Cortex of kidney (tissue), 1 donor: Measurements from ENCODE around the gene TTLL12.
"Not testable (repeated sequence)": the region's sequence is repeated elsewhere in the genome, so short reads cannot be mapped to it uniquely, and the experiment has no call there.

Experiments used
- DNase-seq: peaks from one replicate; lab custom pipeline; 2025; lab: John Stamatoyannopoulos, UW

TTLL12 gene

GRCh38 chr22:43154887-43155536 is 31.9 kb downstream of the TTLL12 start:
- no peak for DNase-seq

- DNase-seq, result no peak
Measured at GRCh38 chr22:43153899-43154298, 33.0 kb downstream of the TTLL12 start.

- no peak for DNase-seq
Measured at GRCh38 chr22:43152357-43153071, 34.4 kb downstream of the TTLL12 start.

GRCh38 chr22:43152003-43152356 is 35.0 kb downstream of the TTLL12 start:
- DNase-seq, result no peak

- no peak for DNase-seq
Measured at GRCh38 chr22:43151251-43152002, 35.5 kb downstream of the TTLL12 start, which contains the start of gene TSPO. TSS of gene TSPO (plus strand) at chr22:43151559. CDS start at chr22:43159239, 7,680 bp downstream.

- no peak for DNase-seq
Measured at GRCh38 chr22:43150731-43151206, 36.2 kb downstream of the TTLL12 start.

GRCh38 chr22:43148581-43148980 is 38.4 kb downstream of the TTLL12 start:
- no peak for DNase-seq

GRCh38 chr22:43147821-43148220 is 39.1 kb downstream of the TTLL12 start:
- no peak for DNase-seq

GRCh38 chr22:43146332-43146731 is 40.6 kb downstream of the TTLL12 start:
- DNase-seq, result not testable (repeated sequence)

GRCh38 chr22:43145371-43145770 is 41.6 kb downstream of the TTLL12 start:
- DNase-seq, result not testable (repeated sequence)

- no peak for DNase-seq
Measured at GRCh38 chr22:43144949-43145348, 42.0 kb downstream of the TTLL12 start.

- DNase-seq, result no peak
Measured at GRCh38 chr22:43142880-43143562, 43.9 kb downstream of the TTLL12 start, which contains the start of gene MCAT. TSS of gene MCAT (minus strand) at chr22:43143398. CDS start at chr22:43143348, 50 bp downstream.

GRCh38 chr22:43136801-43137200 is 50.1 kb downstream of the TTLL12 start:
- no peak for DNase-seq

- DNase-seq, result no peak
Measured at GRCh38 chr22:43136255-43136654, 50.7 kb downstream of the TTLL12 start.

- DNase-seq, result no peak
Measured at GRCh38 chr22:43135565-43135964, 51.4 kb downstream of the TTLL12 start.

- DNase-seq, result no peak
Measured at GRCh38 chr22:43134553-43134952, 52.4 kb downstream of the TTLL12 start.

- DNase-seq, result no peak
Measured at GRCh38 chr22:43133401-43133800, 53.5 kb downstream of the TTLL12 start.

- DNase-seq, result no peak
Measured at GRCh38 chr22:43131773-43132501, 55.0 kb downstream of the TTLL12 start.

GRCh38 chr22:43129426-43130425 is 57.2 kb downstream of the TTLL12 start:
- DNase-seq, result no peak

GRCh38 chr22:43128928-43129424 is 58.0 kb downstream of the TTLL12 start:
- no peak for DNase-seq
